ENCODE results near the gene OSBPL10.

The OSBPL10 gene

DNA sequence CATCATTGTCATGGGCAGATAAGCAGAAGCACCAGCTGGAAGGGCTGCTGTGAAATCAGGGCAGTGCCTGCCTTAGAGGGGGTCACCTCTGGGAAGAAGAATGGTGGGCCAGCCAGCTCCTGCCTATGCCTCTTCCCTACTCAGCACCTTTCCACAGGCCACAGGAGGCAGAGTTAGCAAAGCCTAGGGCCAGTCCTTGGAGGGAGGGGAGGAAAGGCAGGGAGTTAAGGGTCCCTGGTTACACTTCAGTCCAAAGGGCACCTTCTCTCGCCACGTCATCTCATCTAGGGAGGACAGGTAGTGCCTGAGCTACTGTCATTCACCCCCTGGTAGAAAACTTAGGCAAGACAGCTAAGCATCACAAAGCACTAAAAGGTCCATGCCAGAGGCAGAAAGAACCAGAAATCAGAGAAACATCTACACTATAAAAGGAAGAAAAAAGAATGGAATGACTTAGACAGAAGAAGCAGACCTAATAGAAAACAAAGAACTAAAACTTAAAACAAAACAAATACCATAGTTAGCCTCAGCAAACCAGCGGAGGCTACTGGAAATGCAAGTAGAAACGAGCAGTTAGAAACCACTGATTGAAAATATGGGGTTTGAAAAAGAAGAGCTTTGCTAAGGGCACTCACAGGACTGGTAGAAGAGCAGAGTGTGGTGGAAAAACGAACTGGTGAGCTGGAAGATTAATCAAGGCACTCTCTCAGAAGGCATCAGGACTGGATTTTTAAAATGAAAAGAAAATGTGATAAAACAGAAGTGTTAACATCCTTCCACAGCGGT, 84.2 kb downstream of the OSBPL10 start:
- peaks cover 54% of the 10 kb centered on the region for H3K4me1 ChIP-seq (ENCODE audit: insufficient read depth, low read length)
- no peaks in the 10 kb centered on the region for H3K27me3 ChIP-seq (ENCODE audit: insufficient read depth, low read length)
- peak overlapping the region; percentile 7; the same call in 1 of the 2 replicates for H3K9ac ChIP-seq (ENCODE audit: low read depth, low read length)
- H3K36me3 ChIP-seq (ENCODE audit: insufficient read depth, low read depth, low read length), result no peaks in the 10 kb centered on the region
- H3K4me3 ChIP-seq (ENCODE audit: low read length), result no peak overlapping the region
- H3K9me3 ChIP-seq (ENCODE audit: insufficient read depth, low read depth, low read length), result no peaks in the 10 kb centered on the region
- H3K27ac ChIP-seq (ENCODE audit: low read length), result no peak overlapping the region

DNA sequence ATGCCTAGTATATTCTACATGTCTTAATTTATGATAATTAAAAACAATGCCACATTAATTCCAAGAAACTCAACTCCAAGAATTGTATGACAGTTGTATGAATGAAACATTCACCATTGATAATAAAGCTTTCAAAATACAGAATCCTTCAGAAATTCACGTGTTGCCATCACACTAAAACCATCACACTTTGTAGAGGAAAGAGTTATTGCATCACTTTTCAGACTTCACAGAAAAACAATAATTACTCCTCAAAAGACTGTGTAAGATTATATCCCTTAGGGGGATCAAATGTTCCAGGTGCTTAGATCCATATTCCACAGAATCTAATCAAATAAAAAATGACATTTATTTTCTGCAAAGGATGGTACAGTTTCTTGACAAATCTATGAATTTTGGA, 85.0 kb downstream of the OSBPL10 start:
- H3K9me3 ChIP-seq (ENCODE audit: insufficient read depth, low read depth, low read length), result no peaks in the 10 kb centered on the region
- H3K4me3 ChIP-seq (ENCODE audit: low read length), result no peak overlapping the region
- H3K4me1 ChIP-seq (ENCODE audit: insufficient read depth, low read length), result peaks cover 56% of the 10 kb centered on the region
- H3K9ac ChIP-seq (ENCODE audit: low read depth, low read length), result no peak overlapping the region
- no peak overlapping the region for H3K27ac ChIP-seq (ENCODE audit: low read length)
- no peaks in the 10 kb centered on the region for H3K36me3 ChIP-seq (ENCODE audit: insufficient read depth, low read depth, low read length)
- H3K27me3 ChIP-seq (ENCODE audit: insufficient read depth, low read length), result no peaks in the 10 kb centered on the region

GRCh38 chr3:31895471-31895870, 85.6 kb downstream of the OSBPL10 start:
- no peak overlapping the region for H3K27ac ChIP-seq (ENCODE audit: low read length)
- no peaks in the 10 kb centered on the region for H3K27me3 ChIP-seq (ENCODE audit: insufficient read depth, low read length)
- no peak overlapping the region for H3K4me3 ChIP-seq (ENCODE audit: low read length)
- no peak overlapping the region for H3K9ac ChIP-seq (ENCODE audit: low read depth, low read length)
- no peaks in the 10 kb centered on the region for H3K9me3 ChIP-seq (ENCODE audit: insufficient read depth, low read depth, low read length)
- peaks cover 56% of the 10 kb centered on the region for H3K4me1 ChIP-seq (ENCODE audit: insufficient read depth, low read length)
- no peaks in the 10 kb centered on the region for H3K36me3 ChIP-seq (ENCODE audit: insufficient read depth, low read depth, low read length)

- Histone ChIP-seq H3K27ac (ENCODE audit: low read length) (no peak overlapping the region), H3K9me3 (ENCODE audit: insufficient read depth, low read depth, low read length) (no peaks in the 10 kb centered on the region), H3K4me1 (ENCODE audit: insufficient read depth, low read length) (peaks cover 57% of the 10 kb centered on the region), H3K36me3 (ENCODE audit: insufficient read depth, low read depth, low read length) (no peaks in the 10 kb centered on the region), H3K27me3 (ENCODE audit: insufficient read depth, low read length) (no peaks in the 10 kb centered on the region), H3K4me3 (ENCODE audit: low read length) (no peak overlapping the region), H3K9ac (ENCODE audit: low read depth, low read length) (no peak overlapping the region)
Observed at GRCh38 chr3:31892916-31893573, 88.0 kb downstream of the OSBPL10 start.

DNA sequence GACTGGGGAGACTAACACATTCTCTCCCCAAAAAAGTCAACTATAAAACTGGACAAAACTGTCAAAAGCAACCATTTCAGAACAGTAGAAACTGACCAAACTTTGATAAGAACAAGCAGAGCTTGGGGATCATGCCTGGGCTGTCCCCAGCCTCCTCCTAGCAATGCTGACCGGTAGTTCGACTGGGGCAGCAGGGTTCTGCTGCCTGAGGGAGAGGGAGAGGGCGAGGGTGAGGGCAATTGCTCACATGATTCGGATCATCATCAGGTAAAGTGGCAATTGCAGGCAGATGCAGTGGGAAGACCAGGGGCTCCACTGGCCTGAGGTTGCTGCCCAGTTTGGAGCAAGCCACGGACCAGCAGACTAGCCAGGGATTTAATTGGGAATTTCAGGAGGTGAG, 88.6 kb downstream of the OSBPL10 start:
- Histone ChIP-seq H3K4me1 (ENCODE audit: insufficient read depth, low read length) (peaks cover 57% of the 10 kb centered on the region), H3K36me3 (ENCODE audit: insufficient read depth, low read depth, low read length) (no peaks in the 10 kb centered on the region), H3K27ac (ENCODE audit: low read length) (no peak overlapping the region), H3K27me3 (ENCODE audit: insufficient read depth, low read length) (no peaks in the 10 kb centered on the region), H3K4me3 (ENCODE audit: low read length) (no peak overlapping the region), H3K9me3 (ENCODE audit: insufficient read depth, low read depth, low read length) (no peaks in the 10 kb centered on the region), H3K9ac (ENCODE audit: low read depth, low read length) (no peak overlapping the region)

- H3K4me3 ChIP-seq (ENCODE audit: low read length), result no peak overlapping the region
- H3K36me3 ChIP-seq (ENCODE audit: insufficient read depth, low read depth, low read length), result no peaks in the 10 kb centered on the region
- H3K4me1 ChIP-seq (ENCODE audit: insufficient read depth, low read length), result peaks cover 53% of the 10 kb centered on the region
- no peak overlapping the region; the same call in 1 of the 2 replicates for H3K9ac ChIP-seq (ENCODE audit: low read depth, low read length)
- H3K9me3 ChIP-seq (ENCODE audit: insufficient read depth, low read depth, low read length), result no peaks in the 10 kb centered on the region
- no peak overlapping the region for H3K27ac ChIP-seq (ENCODE audit: low read length)
- H3K27me3 ChIP-seq (ENCODE audit: insufficient read depth, low read length), result no peaks in the 10 kb centered on the region
Observed at GRCh38 chr3:31891876-31892455, 89.1 kb downstream of the OSBPL10 start.

DNA sequence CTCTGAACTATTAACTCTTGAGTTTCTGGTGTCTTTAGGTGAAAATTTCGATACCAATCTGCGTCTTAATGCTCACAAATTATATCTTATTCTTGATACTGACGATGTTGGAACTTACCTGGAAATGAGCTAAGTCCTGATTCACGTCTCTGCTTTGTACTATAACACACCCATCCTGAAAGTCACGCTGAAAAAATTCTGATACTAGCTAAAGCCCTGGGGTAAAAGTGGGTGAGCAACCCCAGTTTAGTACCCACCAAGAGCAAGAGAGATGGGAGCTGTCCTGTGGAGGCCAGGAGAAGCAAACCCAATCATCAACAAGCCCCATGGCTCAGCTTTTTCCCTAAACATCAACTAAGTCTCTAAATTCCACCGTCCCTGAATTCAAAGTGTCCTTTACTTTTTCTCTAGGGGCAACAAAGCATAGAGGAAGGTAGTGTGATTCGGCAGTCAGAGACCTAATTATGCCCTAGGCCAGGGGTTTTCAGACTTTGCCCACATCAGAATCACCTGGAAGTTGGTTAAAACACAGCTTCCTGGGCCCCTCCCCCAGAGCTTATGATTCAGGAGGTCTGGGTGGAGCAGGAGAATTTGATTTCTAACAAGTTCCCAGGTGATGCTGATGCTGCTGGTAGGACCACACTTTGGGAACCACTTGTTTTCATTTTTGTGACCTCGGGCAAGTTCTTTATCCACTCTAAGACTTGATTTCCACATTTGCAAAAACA, 90.2 kb downstream of the OSBPL10 start:
- Histone ChIP-seq H3K9me3 (ENCODE audit: insufficient read depth, low read depth, low read length) (no peaks in the 10 kb centered on the region), H3K4me3 (ENCODE audit: low read length) (no peak overlapping the region), H3K9ac (ENCODE audit: low read depth, low read length) (no peak overlapping the region), H3K27me3 (ENCODE audit: insufficient read depth, low read length) (no peaks in the 10 kb centered on the region), H3K36me3 (ENCODE audit: insufficient read depth, low read depth, low read length) (no peaks in the 10 kb centered on the region), H3K27ac (ENCODE audit: low read length) (no peak overlapping the region), H3K4me1 (ENCODE audit: insufficient read depth, low read length) (peaks cover 47% of the 10 kb centered on the region)

DNA sequence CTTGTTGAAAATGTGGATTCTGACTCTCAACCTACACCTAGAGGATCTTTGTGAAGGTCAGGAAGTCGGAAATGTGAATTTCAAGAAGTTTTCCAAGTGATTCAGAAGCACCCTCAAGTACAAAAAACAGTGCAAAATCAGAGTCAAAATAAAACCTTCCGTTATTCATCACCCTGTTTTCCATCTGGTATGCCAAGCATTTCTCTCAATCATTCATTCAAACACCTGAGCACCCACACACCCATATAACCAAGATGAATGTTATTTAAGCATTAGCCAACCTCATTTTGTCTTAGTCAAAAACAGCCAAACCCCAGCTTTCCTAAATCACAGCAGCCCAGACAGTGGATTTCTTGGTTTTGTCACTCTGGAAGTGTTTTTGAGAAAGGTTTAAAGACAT, 91.1 kb downstream of the OSBPL10 start:
- Histone ChIP-seq H3K9ac (ENCODE audit: low read depth, low read length) (no peak overlapping the region), H3K36me3 (ENCODE audit: insufficient read depth, low read depth, low read length) (no peaks in the 10 kb centered on the region), H3K27ac (ENCODE audit: low read length) (no peak overlapping the region), H3K9me3 (ENCODE audit: insufficient read depth, low read depth, low read length) (no peaks in the 10 kb centered on the region), H3K4me1 (ENCODE audit: insufficient read depth, low read length) (peaks cover 47% of the 10 kb centered on the region), H3K4me3 (ENCODE audit: low read length) (no peak overlapping the region), H3K27me3 (ENCODE audit: insufficient read depth, low read length) (no peaks in the 10 kb centered on the region)

GRCh38 chr3:31885235-31885634, 95.8 kb downstream of the OSBPL10 start:
- Histone ChIP-seq H3K9me3 (ENCODE audit: insufficient read depth, low read depth, low read length) (no peaks in the 10 kb centered on the region), H3K36me3 (ENCODE audit: insufficient read depth, low read depth, low read length) (no peaks in the 10 kb centered on the region), H3K4me1 (ENCODE audit: insufficient read depth, low read length) (peaks cover 8% of the 10 kb centered on the region), H3K9ac (ENCODE audit: low read depth, low read length) (no peak overlapping the region), H3K27me3 (ENCODE audit: insufficient read depth, low read length) (no peaks in the 10 kb centered on the region), H3K4me3 (ENCODE audit: low read length) (no peak overlapping the region), H3K27ac (ENCODE audit: low read length) (no peak overlapping the region)

DNA sequence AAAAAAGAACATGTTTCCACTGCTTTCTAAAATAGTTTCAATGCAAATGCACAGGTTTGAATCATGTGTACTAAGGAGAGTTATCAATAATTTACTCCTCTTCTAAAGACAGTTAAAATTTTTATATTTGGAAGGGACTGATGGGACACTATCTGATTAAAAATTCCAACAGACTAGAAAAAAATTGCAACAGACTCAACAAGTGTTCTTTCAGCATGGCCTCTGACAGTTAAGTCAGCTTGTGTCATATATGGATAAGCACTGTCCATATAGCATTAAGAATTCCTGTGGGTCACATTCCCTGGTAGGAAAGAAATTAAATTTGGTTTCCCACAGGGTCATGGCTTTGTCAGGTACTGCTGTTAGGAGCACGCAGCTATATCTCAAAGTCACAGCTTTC, 96.8 kb downstream of the OSBPL10 start:
- Histone ChIP-seq H3K9ac (ENCODE audit: low read depth, low read length) (no peak overlapping the region), H3K27ac (ENCODE audit: low read length) (no peak overlapping the region)

DNA sequence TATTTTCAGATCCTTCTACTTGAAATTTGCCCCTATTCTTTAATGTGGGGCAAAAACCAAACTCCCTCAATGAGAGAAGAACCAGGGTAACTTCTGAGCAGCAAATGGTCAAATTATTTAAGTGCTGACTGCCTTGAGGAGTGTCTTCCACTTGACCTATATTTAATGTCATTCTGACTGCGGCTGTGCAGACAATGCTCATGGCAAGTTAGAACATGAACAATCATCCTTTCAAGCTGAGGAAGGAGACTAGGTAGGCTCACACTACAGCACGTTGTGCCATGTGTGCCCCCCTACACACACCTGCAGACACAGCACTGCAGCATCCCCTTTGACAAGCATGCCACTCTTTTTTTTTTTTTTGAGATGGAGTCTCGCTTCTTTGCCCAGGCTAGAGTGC, 98.2 kb downstream of the OSBPL10 start:
- Histone ChIP-seq H3K9ac (ENCODE audit: low read depth, low read length) (no peak overlapping the region), H3K36me3 (ENCODE audit: insufficient read depth, low read depth, low read length) (peaks cover 10% of the 10 kb centered on the region; the same call in 1 of the 2 replicates), H3K27ac (ENCODE audit: low read length) (no peak overlapping the region), H3K4me3 (ENCODE audit: low read length) (no peak overlapping the region), H3K4me1 (ENCODE audit: insufficient read depth, low read length) (peaks cover 6% of the 10 kb centered on the region), H3K9me3 (ENCODE audit: insufficient read depth, low read depth, low read length) (no peaks in the 10 kb centered on the region), H3K27me3 (ENCODE audit: insufficient read depth, low read length) (no peaks in the 10 kb centered on the region)

More for the DNA sequence above, 96.8 kb downstream of the OSBPL10 start:
- Histone ChIP-seq H3K4me1 (ENCODE audit: insufficient read depth, low read length) (peaks cover 6% of the 10 kb centered on the region), H3K36me3 (ENCODE audit: insufficient read depth, low read depth, low read length) (0 out of 2 replicates have a peak, but pooled peaks cover 3% of the 10 kb centered on the region), H3K9me3 (ENCODE audit: insufficient read depth, low read depth, low read length) (no peaks in the 10 kb centered on the region), H3K27me3 (ENCODE audit: insufficient read depth, low read length) (no peaks in the 10 kb centered on the region), H3K4me3 (ENCODE audit: low read length) (no peak overlapping the region)

Data from iPS-20b (cell line).